ENCODE results near the gene DGKB.

The DGKB gene

GRCh38 chr7:14858410-14858809 is 44.1 kb downstream of the DGKB start:
- POLR2A ChIA-PET (ENCODE audit: low non-redundant PET) = no interaction called here
- TF ChIP-seq CTCF (conservative IDR thresholded peaks at IDR 0.05; ENCODE audit: low read depth) = no peak
- DNase-seq (ENCODE audit: low spot score) = no peak
- CTCF ChIA-PET = no interaction called here
- H3K27ac ChIP-seq = no peak overlapping the region

- no peak for DNase-seq (ENCODE audit: low spot score)
- H3K27ac ChIP-seq = no peak overlapping the region
- POLR2A ChIA-PET (ENCODE audit: low non-redundant PET) = no interaction called here
- TF ChIP-seq CTCF (conservative IDR thresholded peaks at IDR 0.05; ENCODE audit: low read depth) = no peak
- CTCF ChIA-PET = no interaction called here
Measured at GRCh38 chr7:14855033-14855794, 47.3 kb downstream of the DGKB start.

GRCh38 chr7:14854471-14854870 is 48.1 kb downstream of the DGKB start:
- ChIA-PET POLR2A (ENCODE audit: low non-redundant PET) (no interaction called here), CTCF (no interaction called here)
- no peak overlapping the region for H3K27ac ChIP-seq
- no peak for TF ChIP-seq CTCF (conservative IDR thresholded peaks at IDR 0.05; ENCODE audit: low read depth)
- DNase-seq (ENCODE audit: low spot score) = no peak

GRCh38 chr7:14851610-14852009 is 50.9 kb downstream of the DGKB start:
- no peak for TF ChIP-seq CTCF (conservative IDR thresholded peaks at IDR 0.05; ENCODE audit: low read depth)
- no peak overlapping the region for H3K27ac ChIP-seq
- ChIA-PET POLR2A (ENCODE audit: low non-redundant PET) (no interaction called here), CTCF (interaction anchor here (0.6 kb wide), 1 partner anchor 16 kb away, joined by 6 read pairs; no protein-coding TSS in a partner anchor)
- DNase-seq (ENCODE audit: low spot score) = no peak

GRCh38 chr7:14850039-14850438 is 52.5 kb downstream of the DGKB start:
- ChIA-PET CTCF (no interaction called here), POLR2A (ENCODE audit: low non-redundant PET) (no interaction called here)
- H3K27ac ChIP-seq = no peak overlapping the region
- DNase-seq (ENCODE audit: low spot score) = peak; percentile 2
- no peak for TF ChIP-seq CTCF (conservative IDR thresholded peaks at IDR 0.05; ENCODE audit: low read depth)

- DNase-seq (ENCODE audit: low spot score) = no peak
- no peak for TF ChIP-seq CTCF (conservative IDR thresholded peaks at IDR 0.05; ENCODE audit: low read depth)
- ChIA-PET POLR2A (ENCODE audit: low non-redundant PET) (no interaction called here), CTCF (no interaction called here)
- H3K27ac ChIP-seq = no peak overlapping the region
Measured at GRCh38 chr7:14846405-14846804, 56.1 kb downstream of the DGKB start.

All from RWPE1 (cell line).